H1 (cell line): ENCODE results near the gene CYP27B1. TPM values are rescaled to one million over a fixed set of nuclear protein-coding genes. Genes with fewer than 3 reads are reported as not detected.

Source experiments
- CEBPB ChIP-seq: IDR thresholded peaks from 2 replicates; pipeline ENCODE4 v1.6.1; 2012; ENCODE audit warnings: low read depth, low read length
- GTF2F1 ChIP-seq: IDR thresholded peaks from 2 replicates; pipeline ENCODE4 v1.6.1; 2012; ENCODE audit warnings: low read depth, low read length, improper control_type of control experiment, borderline replicate concordance
- KDM5A ChIP-seq: fragments of 200-600 bp; IDR thresholded peaks from 2 replicates; pipeline ENCODE4 v1.7.1; 2012; ENCODE audit warnings: mild to moderate bottlenecking, low read length, inconsistent platforms, mixed read lengths
- MAX ChIP-seq: IDR thresholded peaks from 2 replicates; pipeline ENCODE4 v1.6.1; 2012; ENCODE audit warnings: inconsistent platforms
- SAP30 ChIP-seq: fragments of 300-600 bp; sonication (generic); IDR thresholded peaks from 2 replicates; pipeline ENCODE4 v1.7.1; 2012; ENCODE audit warnings: low read length, moderate library complexity, mild to moderate bottlenecking, inconsistent platforms; ENCODE audit not compliant: insufficient read depth, insufficient replicate concordance
- SIRT6 ChIP-seq: IDR thresholded peaks from one replicate; pipeline ENCODE4 v1.7.1; 2012; ENCODE audit warnings: low read length, inconsistent platforms
- SIX5 ChIP-seq: IDR thresholded peaks from 2 replicates; pipeline ENCODE4 v1.6.1; 2011; ENCODE audit warnings: mild to moderate bottlenecking, low read depth, low read length
- TAF1 ChIP-seq: IDR thresholded peaks from 2 replicates; pipeline ENCODE4 v1.6.1; 2011; ENCODE audit warnings: mild to moderate bottlenecking, low read depth, low read length
- polyA plus RNA-seq, 7 experiments: library from polyadenylated mRNA; depleted of rRNA in 3 of 7; stranded (reverse) in 5 of 7; unstranded in 2 of 7; fragments of >200 nt in 5 of 7; fragments of 200-250 nt in 2 of 7; gene quantifications; 1 replicate in 5 of 7; 2 replicates in 1 of 7; 4 replicates in 1 of 7; pipeline versions ENCODE4 v1.2.1 to v1.2.3, GENCODE V29; 2011 to 2013; ENCODE audit warnings: missing spikeins in 2 of 7, mixed read lengths in 2 of 7
- total RNA-seq: library from RNA; stranded (reverse); fragmentation: NEBNext Ultra II Directional; extraction: Animal tissue kit (Norgen Biotek cat#: 25700); gene quantifications from 2 replicates; pipeline ENCODE4 v1.2.1, GENCODE V29; 2021

CYP27B1 gene
- total and polyA plus RNA-seq, 2 of the 8 experiments (the other 6 are each of a cell fraction or from before 2014, with no cell fraction given), result 2.9 to 3.3 TPM

GRCh38 chr12:57796996-57797395 is 30.1 kb upstream of the CYP27B1 start (continued):
- TF ChIP-seq GTF2F1, result no peak
- no peak for TF ChIP-seq SIX5
- no peak for TF ChIP-seq MAX
- TF ChIP-seq SIRT6, result no peak
- no peak for TF ChIP-seq KDM5A
- no peak for TF ChIP-seq TAF1
- no peak for TF ChIP-seq CEBPB
- no peak for TF ChIP-seq SAP30
